ENCODE data around the gene IL17RB. TPM values are rescaled to one million over a fixed set of nuclear protein-coding genes. Genes with fewer than 3 reads are reported as not detected.

Gene IL17RB
- polyA plus RNA-seq, 1 experiment, result not detected

DNA sequence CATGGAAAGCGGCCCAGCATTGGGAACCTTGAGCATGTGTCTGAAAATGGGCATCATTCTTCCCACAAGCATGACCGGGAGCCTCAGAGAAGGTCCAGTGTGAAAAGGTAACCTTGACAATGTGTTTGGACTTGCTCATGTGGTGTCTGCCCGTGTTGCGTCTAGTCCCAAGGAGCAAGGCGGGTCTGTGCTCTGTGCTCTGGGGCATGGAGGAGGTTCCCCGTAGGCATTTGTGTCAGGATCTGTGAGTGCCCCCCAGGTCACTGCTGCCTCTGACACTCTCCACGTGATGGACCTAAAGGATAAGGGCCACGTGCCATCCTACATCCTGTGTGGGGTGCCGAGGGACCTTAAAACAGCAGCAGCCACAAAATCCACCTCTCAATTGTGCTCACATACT, 45.0 kb upstream of the IL17RB start:
- Histone ChIP-seq H3K27ac (ENCODE audit: low read depth, low read length) (no peak overlapping the region), H3K9me3 (ENCODE audit: control insufficient read depth, insufficient read depth, low read length) (peaks cover 4% of the 10 kb centered on the region; the same call in 1 of the 2 replicates), H3K27me3 (ENCODE audit: control insufficient read depth, insufficient read depth, low read length) (peaks cover 11% of the 10 kb centered on the region), H3K4me3 (ENCODE audit: low read depth, low read length) (no peak overlapping the region)
- CTCF ChIA-PET, result no interaction called here
- TF ChIP-seq, protein P1, sequence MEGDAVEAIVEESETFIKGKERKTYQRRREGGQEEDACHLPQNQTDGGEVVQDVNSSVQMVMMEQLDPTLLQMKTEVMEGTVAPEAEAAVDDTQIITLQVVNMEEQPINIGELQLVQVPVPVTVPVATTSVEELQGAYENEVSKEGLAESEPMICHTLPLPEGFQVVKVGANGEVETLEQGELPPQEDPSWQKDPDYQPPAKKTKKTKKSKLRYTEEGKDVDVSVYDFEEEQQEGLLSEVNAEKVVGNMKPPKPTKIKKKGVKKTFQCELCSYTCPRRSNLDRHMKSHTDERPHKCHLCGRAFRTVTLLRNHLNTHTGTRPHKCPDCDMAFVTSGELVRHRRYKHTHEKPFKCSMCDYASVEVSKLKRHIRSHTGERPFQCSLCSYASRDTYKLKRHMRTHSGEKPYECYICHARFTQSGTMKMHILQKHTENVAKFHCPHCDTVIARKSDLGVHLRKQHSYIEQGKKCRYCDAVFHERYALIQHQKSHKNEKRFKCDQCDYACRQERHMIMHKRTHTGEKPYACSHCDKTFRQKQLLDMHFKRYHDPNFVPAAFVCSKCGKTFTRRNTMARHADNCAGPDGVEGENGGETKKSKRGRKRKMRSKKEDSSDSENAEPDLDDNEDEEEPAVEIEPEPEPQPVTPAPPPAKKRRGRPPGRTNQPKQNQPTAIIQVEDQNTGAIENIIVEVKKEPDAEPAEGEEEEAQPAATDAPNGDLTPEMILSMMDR (IDR thresholded peaks at IDR 0.05; ENCODE audit: low read depth, low read length), result no peak
- no peak for DNase-seq (ENCODE audit: low read depth, low spot score)
- POLR2A ChIA-PET, result no interaction called here

DNA sequence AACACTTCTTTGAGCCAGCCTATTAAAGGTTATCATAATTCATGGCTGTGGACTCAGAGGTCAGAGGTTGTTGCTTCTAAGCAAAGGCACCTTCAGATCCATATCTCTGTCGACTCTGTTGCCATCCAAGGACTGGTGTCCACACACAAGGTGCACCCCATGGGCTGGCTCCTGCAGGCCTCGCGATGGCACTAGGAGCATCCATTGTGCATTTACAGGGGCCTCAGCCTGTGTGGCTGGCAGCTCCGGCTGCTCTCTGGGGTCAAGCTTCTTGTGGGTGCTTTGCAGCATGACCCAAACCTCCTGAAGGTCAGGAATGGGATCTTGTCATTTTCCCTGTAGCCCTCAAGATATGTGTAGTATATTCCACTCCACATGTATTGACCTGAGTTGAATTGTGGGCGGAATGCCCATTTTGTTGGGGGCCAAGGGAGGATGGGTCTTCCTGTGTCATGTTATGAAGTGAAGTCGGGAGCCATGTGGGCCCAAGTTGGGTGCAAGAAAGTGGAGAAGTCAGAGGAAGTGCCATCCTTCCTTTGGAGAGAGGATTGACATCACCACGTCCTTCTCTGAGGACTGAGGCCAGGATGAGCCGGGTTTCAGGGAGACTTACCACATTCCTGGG, 44.0 kb upstream of the IL17RB start:
- Histone ChIP-seq H3K27me3 (ENCODE audit: control insufficient read depth, insufficient read depth, low read length) (peaks cover 8% of the 10 kb centered on the region), H3K9me3 (ENCODE audit: control insufficient read depth, insufficient read depth, low read length) (peaks cover 4% of the 10 kb centered on the region; the same call in 1 of the 2 replicates), H3K27ac (ENCODE audit: low read depth, low read length) (no peak overlapping the region), H3K4me3 (ENCODE audit: low read depth, low read length) (no peak overlapping the region)
- CTCF ChIA-PET, result no interaction called here
- POLR2A ChIA-PET, result no interaction called here
- TF ChIP-seq, protein P1 (IDR thresholded peaks at IDR 0.05; ENCODE audit: low read depth, low read length), result no peak
- no peak for DNase-seq (ENCODE audit: low read depth, low spot score)

DNA sequence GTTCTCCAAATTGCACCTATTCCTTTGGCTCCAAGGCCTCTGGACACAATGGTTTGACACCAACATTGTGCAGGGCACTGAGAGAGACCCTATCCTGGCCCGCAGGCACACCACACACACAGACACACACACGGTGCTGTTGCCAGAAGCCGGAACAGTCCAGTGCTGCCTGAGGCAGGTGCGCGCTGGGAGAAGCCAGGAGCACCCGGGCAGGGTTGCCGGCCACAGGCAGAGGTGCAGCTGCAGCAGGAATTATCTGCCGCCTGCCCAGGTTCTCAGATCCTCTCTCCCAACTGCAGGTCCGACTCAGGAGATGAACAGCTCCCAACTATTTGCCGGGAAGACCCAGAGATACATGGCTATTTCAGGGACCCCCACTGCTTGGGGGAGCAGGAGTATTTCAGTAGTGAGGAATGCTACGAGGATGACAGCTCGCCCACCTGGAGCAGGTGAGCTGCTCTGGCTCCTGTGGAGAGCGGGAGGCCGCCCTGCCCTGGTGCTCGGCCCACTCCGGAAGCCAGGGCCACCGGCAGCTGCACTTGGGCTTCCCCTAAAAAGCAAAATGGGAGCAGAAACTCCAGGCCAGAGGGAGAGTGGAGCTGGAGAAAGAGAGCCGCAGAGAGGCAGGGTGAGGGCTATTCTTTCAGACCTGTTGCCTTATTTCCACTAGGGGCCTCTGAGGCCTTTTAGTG, 43.1 kb upstream of the IL17RB start:
- no peak overlapping the region for H3K27ac ChIP-seq (ENCODE audit: low read depth, low read length)
- H3K9me3 ChIP-seq (ENCODE audit: control insufficient read depth, insufficient read depth, low read length), result peaks cover 4% of the 10 kb centered on the region; the same call in 1 of the 2 replicates
- peaks cover 4% of the 10 kb centered on the region for H3K27me3 ChIP-seq (ENCODE audit: control insufficient read depth, insufficient read depth, low read length)
- H3K4me3 ChIP-seq (ENCODE audit: low read depth, low read length), result no peak overlapping the region
- TF ChIP-seq, protein P1 (IDR thresholded peaks at IDR 0.05; ENCODE audit: low read depth, low read length), result no peak
- no peak for DNase-seq (ENCODE audit: low read depth, low spot score)
- ChIA-PET CTCF (no interaction called here), POLR2A (no interaction called here)

- POLR2A ChIA-PET, result no interaction called here
- DNase-seq (ENCODE audit: low read depth, low spot score), result no peak
- CTCF ChIA-PET, result no interaction called here
- TF ChIP-seq, protein P1 (IDR thresholded peaks at IDR 0.05; ENCODE audit: low read depth, low read length), result no peak
- H3K4me3 ChIP-seq (ENCODE audit: low read depth, low read length), result no peak overlapping the region
- H3K9me3 ChIP-seq (ENCODE audit: control insufficient read depth, insufficient read depth, low read length), result peaks cover 4% of the 10 kb centered on the region; the same call in 1 of the 2 replicates
- H3K27me3 ChIP-seq (ENCODE audit: control insufficient read depth, insufficient read depth, low read length), result no peaks in the 10 kb centered on the region
- H3K27ac ChIP-seq (ENCODE audit: low read depth, low read length), result no peak overlapping the region
Observed at GRCh38 chr3:53803816-53804695, 42.3 kb upstream of the IL17RB start.
